Fibroblast of peridontal ligament (primary cell): Measurements from ENCODE around the gene ZNF718.
"Not testable (repeated sequence)": the region's sequence is repeated elsewhere in the genome, so short reads cannot be mapped to it uniquely, and the experiment has no call there.

Experiments used
- DNase-seq: peaks from one replicate; pipeline ENCODE4 v3.0.0-alpha.2; 2010; ENCODE audit errors: extremely low read depth

Gene ZNF718

GRCh38 chr4:124275-125081, at the start of gene ZNF718:
Gene ZNF718 (plus strand): TSS chr4:124501. CDS start chr4:124671, 170 bp downstream.
- peak; percentile 97 for DNase-seq

GRCh38 chr4:85951-86350, 38.4 kb upstream of the ZNF718 start:
- no peak for DNase-seq

- not testable (repeated sequence) for DNase-seq
Measured at GRCh38 chr4:86559-87324, 37.6 kb upstream of the ZNF718 start.

GRCh38 chr4:98386-98785, 25.9 kb upstream of the ZNF718 start:
- no peak for DNase-seq

GRCh38 chr4:99863-100262, 24.4 kb upstream of the ZNF718 start:
- DNase-seq, result no peak

- DNase-seq, result no peak
Measured at GRCh38 chr4:107083-107443, 17.2 kb upstream of the ZNF718 start.

GRCh38 chr4:107444-108429, 16.6 kb upstream of the ZNF718 start:
- no peak for DNase-seq

- no peak for DNase-seq
Measured at GRCh38 chr4:112771-113170, 11.5 kb upstream of the ZNF718 start.

- DNase-seq, result no peak
Measured at GRCh38 chr4:113732-114131, 10.6 kb upstream of the ZNF718 start.

GRCh38 chr4:114149-114548, 10.2 kb upstream of the ZNF718 start:
- no peak for DNase-seq

- DNase-seq, result no peak
Measured at GRCh38 chr4:116499-116898, 7.8 kb upstream of the ZNF718 start.

- DNase-seq, result no peak
Measured at GRCh38 chr4:120616-121015, 3.7 kb upstream of the ZNF718 start.

- DNase-seq, result no peak
Measured at GRCh38 chr4:121408-122084, 2.8 kb upstream of the ZNF718 start.

GRCh38 chr4:123922-124274, 403 bp upstream of the ZNF718 start:
- not testable (repeated sequence) for DNase-seq

GRCh38 chr4:125091-125771, 930 bp downstream of the ZNF718 start:
- DNase-seq, result peak; percentile 6

GRCh38 chr4:125833-126232, 1.5 kb downstream of the ZNF718 start:
- DNase-seq, result no peak

GRCh38 chr4:132483-132882, 8.2 kb downstream of the ZNF718 start:
- DNase-seq, result no peak

- no peak for DNase-seq
Measured at GRCh38 chr4:138935-139334, 14.6 kb downstream of the ZNF718 start.

- no peak for DNase-seq
Measured at GRCh38 chr4:139691-140090, 15.4 kb downstream of the ZNF718 start.

- no peak for DNase-seq
Measured at GRCh38 chr4:146621-147020, 22.3 kb downstream of the ZNF718 start.

- DNase-seq, result no peak
Measured at GRCh38 chr4:147233-147632, 22.9 kb downstream of the ZNF718 start.
